OCI-LY3 (cell line): Measurements from ENCODE around the gene MAP3K4.

Experiments
- EZH2phosphoT487 ChIP-seq: fragments of 200-600 bp; shearing (Covaris generic); IDR thresholded peaks from 2 replicates; pipeline ENCODE4 v1.6.1; 2018; ENCODE audit warnings: antibody characterized with exemption, mixed run types, low read depth
- TF ChIP-seq, protein P1 (sequence below): fragments of 200-600, 300-600 bp; sonication (generic); IDR thresholded peaks from 2 replicates; pipeline ENCODE4 v1.5.1; 2014; ENCODE audit warnings: antibody characterized with exemption, low read length, low read depth

DNA sequence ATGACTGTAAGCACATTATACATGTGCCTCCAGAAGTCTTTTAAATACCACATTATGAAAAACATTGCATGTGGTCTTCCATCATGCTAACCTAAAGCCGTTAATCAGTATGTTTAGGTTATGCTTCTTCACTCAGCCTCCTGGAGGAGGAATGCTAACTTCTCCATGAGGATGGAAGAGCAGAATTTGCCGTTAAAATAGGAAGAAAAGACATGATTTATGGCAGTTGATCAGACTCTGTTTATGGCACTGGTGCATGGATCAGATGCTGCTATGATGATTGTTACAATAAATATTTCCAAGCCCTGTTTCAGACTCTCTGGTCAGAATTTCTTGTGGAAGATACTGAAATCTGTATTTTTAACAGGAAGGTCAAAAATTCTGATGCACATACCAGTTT lies 31.7 kb downstream of the MAP3K4 start:
- TF ChIP-seq, protein P1, sequence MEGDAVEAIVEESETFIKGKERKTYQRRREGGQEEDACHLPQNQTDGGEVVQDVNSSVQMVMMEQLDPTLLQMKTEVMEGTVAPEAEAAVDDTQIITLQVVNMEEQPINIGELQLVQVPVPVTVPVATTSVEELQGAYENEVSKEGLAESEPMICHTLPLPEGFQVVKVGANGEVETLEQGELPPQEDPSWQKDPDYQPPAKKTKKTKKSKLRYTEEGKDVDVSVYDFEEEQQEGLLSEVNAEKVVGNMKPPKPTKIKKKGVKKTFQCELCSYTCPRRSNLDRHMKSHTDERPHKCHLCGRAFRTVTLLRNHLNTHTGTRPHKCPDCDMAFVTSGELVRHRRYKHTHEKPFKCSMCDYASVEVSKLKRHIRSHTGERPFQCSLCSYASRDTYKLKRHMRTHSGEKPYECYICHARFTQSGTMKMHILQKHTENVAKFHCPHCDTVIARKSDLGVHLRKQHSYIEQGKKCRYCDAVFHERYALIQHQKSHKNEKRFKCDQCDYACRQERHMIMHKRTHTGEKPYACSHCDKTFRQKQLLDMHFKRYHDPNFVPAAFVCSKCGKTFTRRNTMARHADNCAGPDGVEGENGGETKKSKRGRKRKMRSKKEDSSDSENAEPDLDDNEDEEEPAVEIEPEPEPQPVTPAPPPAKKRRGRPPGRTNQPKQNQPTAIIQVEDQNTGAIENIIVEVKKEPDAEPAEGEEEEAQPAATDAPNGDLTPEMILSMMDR: no peak
- no peak for TF ChIP-seq EZH2phosphoT487
